ENCODE results near the gene GPR137. TPM values are rescaled to one million over a fixed set of nuclear protein-coding genes. Genes with fewer than 3 reads are reported as not detected.

GPR137 gene
- total and polyA plus RNA-seq, 4 donors, result 6.7 to 22.2 (median 9.0) TPM

DNA sequence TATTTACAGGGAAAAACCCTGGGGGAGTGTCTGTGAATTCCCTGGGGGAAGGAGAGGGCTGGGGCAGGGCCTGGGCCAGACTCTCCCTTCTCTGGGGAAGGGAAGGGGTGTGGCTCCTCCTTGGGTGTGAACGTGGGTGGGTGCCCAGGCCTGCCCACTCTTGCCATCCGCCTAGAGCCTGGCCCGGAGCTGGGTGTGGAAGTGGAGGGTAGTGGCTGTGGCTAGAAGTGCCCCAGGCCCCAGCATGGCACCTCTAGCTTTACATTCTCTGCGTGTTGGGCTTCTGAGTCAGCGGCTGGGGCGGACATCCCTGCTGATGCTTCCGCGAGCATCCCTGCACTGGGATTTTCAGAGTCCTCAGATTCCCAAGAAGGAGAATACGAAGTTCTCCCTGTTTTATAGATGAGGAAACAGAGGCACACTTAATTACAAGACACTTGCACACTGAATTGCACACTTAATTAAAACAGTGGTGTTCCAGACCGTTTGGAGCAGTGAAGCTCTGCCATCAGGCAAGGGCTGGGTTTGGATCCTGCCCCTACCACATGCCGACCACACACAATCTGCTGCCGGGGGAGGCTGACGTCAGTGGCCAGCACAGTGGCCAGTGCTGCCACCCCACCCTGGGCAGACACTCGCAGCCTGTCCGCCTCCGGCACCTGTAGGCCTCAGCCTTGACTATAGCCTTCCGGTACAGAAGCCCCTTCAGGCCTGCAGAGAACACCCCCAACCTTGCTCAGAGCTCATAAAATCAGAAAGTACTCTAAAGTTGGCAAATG lies 8.8 kb upstream of the GPR137 start (continued):
- TF ChIP-seq, protein P1, sequence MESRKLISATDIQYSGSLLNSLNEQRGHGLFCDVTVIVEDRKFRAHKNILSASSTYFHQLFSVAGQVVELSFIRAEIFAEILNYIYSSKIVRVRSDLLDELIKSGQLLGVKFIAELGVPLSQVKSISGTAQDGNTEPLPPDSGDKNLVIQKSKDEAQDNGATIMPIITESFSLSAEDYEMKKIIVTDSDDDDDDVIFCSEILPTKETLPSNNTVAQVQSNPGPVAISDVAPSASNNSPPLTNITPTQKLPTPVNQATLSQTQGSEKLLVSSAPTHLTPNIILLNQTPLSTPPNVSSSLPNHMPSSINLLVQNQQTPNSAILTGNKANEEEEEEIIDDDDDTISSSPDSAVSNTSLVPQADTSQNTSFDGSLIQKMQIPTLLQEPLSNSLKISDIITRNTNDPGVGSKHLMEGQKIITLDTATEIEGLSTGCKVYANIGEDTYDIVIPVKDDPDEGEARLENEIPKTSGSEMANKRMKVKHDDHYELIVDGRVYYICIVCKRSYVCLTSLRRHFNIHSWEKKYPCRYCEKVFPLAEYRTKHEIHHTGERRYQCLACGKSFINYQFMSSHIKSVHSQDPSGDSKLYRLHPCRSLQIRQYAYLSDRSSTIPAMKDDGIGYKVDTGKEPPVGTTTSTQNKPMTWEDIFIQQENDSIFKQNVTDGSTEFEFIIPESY (IDR thresholded peaks at IDR 0.05), result no peak

DNA sequence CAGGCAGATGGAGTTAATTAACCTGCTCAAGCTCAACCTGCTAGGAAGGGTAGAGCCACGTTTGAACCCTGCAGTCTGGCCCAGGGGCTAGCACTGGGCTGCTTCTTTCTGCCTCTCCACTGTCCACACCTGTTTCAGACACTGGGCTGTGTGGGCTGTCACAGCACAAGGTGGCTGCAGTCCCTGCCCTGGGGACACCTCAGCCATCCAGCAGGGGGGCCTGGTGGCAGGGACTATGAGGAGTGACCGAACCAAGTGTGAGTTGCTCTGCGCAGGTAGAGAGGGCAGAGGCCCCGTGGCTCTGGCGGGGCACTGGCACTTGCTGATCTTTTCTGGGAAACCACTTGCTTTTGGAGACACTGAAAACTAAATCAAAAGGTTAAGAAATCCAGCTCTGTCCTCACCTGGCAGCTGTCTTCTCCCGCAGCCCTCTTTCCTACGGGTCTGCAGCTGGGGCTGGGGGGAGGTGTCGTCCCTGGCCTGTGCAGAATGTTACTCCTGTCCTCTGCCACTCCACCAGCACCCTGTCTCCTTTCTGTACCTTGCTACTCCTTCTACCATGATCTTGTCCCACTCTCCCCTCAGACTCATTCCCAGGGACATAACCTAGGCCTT lies 7.0 kb upstream of the GPR137 start:
- TF ChIP-seq, protein P2, sequence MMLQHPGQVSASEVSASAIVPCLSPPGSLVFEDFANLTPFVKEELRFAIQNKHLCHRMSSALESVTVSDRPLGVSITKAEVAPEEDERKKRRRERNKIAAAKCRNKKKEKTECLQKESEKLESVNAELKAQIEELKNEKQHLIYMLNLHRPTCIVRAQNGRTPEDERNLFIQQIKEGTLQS (IDR thresholded peaks at IDR 0.05), result no peak
- TF ChIP-seq TAF1 (conservative IDR thresholded peaks at IDR 0.05) (no peak), JUND (IDR thresholded peaks at IDR 0.05) (no peak), YY1 (IDR thresholded peaks at IDR 0.05) (no peak), RAD21 (IDR thresholded peaks at IDR 0.05) (no peak), GABPA (IDR thresholded peaks at IDR 0.05 in 1 of 2, conservative IDR thresholded peaks at IDR 0.05 in 1 of 2) (no peak)
- TF ChIP-seq, protein P1 (IDR thresholded peaks at IDR 0.05), result no peak
- Histone ChIP-seq H3K9ac (ENCODE audit: low read depth in 1 of 2, low read length in 2 of 2) (no peak overlapping the region), H3K4me1 (ENCODE audit: control insufficient read depth in 4 of 4, insufficient read depth in 4 of 4, low read length in 3 of 4) (peaks cover 3 to 11% (median 6%) of the 10 kb centered on the region in 4 donors), H3K27ac (ENCODE audit: low read depth in 1 of 2, low read length in 2 of 2) (no peak overlapping the region), H3K36me3 (ENCODE audit: control insufficient read depth in 4 of 4, insufficient read depth in 3 of 4, low read depth in 1 of 4, low read length in 3 of 4) (peaks cover 0 to 21% (median 9%) of the 10 kb centered on the region in 4 donors), H3K27me3 (ENCODE audit: control insufficient read depth in 4 of 4, insufficient read depth in 4 of 4, low read length in 3 of 4) (no peaks in the 10 kb centered on the region), H3K9me3 (ENCODE audit: control insufficient read depth in 4 of 4, low read length in 3 of 4) (no peaks in the 10 kb centered on the region), H3K4me3 (ENCODE audit: low read depth in 1 of 3, low read length in 3 of 3) (no peak overlapping the region)
- DNase-seq (ENCODE audit: low spot score), result no peak
- WGBS, result 91% methylated on average over 8 of the region's 8 CpGs

DNA sequence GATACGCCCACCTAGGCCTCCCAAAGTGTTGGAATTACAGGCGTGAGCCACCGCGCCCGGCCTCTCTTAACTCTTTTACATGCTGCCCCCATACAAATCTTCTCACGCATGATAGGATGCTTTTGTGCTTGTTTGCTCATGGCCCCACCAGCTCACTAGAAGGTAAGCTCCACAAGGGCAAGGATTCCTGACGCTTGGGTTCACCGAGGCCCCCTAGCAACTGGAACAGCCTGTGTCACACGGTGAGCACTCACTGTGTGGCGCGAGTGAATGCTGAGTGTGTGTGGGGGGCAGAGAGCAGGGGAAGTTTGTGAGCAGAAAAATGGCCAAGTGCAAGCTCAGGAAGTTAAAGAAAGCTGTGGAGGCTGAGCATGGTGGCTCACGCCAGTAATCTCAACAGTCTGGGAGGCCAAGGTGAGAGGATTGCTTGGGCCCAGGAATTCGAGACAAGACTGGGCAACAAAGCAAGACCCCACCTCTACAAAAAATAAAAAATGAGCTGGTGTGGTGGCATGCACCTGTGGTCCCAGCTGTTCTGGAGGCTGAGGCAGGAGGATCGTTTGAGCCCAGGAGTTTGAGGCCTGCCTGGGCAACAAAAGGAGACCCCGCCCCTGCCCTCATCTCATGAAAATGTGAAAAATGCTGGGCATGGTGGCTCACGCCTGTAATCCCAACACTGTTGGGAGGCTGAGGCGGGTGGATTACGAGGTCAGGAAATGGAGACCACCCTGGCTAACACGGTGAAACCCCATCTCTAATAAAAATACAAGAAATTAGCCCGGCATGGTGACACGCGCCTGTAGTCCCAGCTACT lies 3.5 kb upstream of the GPR137 start:
- no peak for DNase-seq (ENCODE audit: low spot score)
- peaks cover 2 to 26% (median 23%) of the 10 kb centered on the region in 4 donors for H3K4me1 ChIP-seq (ENCODE audit: control insufficient read depth in 4 of 4, insufficient read depth in 4 of 4, low read length in 3 of 4)
- H3K9me3 ChIP-seq (ENCODE audit: control insufficient read depth in 4 of 4, low read length in 3 of 4), result no peaks in the 10 kb centered on the region
- H3K27ac ChIP-seq (ENCODE audit: low read depth in 1 of 2, low read length in 2 of 2), result no peak overlapping the region
- no peak overlapping the region for H3K4me3 ChIP-seq (ENCODE audit: low read depth in 1 of 3, low read length in 3 of 3)
- peaks cover 0 to 12% (median 6%) of the 10 kb centered on the region in 4 donors for H3K36me3 ChIP-seq (ENCODE audit: control insufficient read depth in 4 of 4, insufficient read depth in 3 of 4, low read depth in 1 of 4, low read length in 3 of 4)
- H3K27me3 ChIP-seq (ENCODE audit: control insufficient read depth in 4 of 4, insufficient read depth in 4 of 4, low read length in 3 of 4), result no peaks in the 10 kb centered on the region
- WGBS, result 97% methylated on average over 22 of the region's 22 CpGs
- H3K9ac ChIP-seq (ENCODE audit: low read depth in 1 of 2, low read length in 2 of 2), result no peak overlapping the region
- TF ChIP-seq FOXA2 (IDR thresholded peaks at IDR 0.05) (no peak), TAF1 (conservative IDR thresholded peaks at IDR 0.05) (no peak), SP1 (IDR thresholded peaks at IDR 0.05) (no peak), HNF4G (IDR thresholded peaks at IDR 0.05) (no peak), HNF4A (conservative IDR thresholded peaks at IDR 0.05) (no peak), GABPA (IDR thresholded peaks at IDR 0.05 in 1 of 2, conservative IDR thresholded peaks at IDR 0.05 in 1 of 2) (no peak), NR2F2 (IDR thresholded peaks at IDR 0.05) (no peak), JUND (IDR thresholded peaks at IDR 0.05) (no peak), RXRA (IDR thresholded peaks at IDR 0.05) (no peak)
- TF ChIP-seq, protein P3, sequence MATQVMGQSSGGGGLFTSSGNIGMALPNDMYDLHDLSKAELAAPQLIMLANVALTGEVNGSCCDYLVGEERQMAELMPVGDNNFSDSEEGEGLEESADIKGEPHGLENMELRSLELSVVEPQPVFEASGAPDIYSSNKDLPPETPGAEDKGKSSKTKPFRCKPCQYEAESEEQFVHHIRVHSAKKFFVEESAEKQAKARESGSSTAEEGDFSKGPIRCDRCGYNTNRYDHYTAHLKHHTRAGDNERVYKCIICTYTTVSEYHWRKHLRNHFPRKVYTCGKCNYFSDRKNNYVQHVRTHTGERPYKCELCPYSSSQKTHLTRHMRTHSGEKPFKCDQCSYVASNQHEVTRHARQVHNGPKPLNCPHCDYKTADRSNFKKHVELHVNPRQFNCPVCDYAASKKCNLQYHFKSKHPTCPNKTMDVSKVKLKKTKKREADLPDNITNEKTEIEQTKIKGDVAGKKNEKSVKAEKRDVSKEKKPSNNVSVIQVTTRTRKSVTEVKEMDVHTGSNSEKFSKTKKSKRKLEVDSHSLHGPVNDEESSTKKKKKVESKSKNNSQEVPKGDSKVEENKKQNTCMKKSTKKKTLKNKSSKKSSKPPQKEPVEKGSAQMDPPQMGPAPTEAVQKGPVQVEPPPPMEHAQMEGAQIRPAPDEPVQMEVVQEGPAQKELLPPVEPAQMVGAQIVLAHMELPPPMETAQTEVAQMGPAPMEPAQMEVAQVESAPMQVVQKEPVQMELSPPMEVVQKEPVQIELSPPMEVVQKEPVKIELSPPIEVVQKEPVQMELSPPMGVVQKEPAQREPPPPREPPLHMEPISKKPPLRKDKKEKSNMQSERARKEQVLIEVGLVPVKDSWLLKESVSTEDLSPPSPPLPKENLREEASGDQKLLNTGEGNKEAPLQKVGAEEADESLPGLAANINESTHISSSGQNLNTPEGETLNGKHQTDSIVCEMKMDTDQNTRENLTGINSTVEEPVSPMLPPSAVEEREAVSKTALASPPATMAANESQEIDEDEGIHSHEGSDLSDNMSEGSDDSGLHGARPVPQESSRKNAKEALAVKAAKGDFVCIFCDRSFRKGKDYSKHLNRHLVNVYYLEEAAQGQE (IDR thresholded peaks at IDR 0.05), result no peak
- TF ChIP-seq, protein P4, sequence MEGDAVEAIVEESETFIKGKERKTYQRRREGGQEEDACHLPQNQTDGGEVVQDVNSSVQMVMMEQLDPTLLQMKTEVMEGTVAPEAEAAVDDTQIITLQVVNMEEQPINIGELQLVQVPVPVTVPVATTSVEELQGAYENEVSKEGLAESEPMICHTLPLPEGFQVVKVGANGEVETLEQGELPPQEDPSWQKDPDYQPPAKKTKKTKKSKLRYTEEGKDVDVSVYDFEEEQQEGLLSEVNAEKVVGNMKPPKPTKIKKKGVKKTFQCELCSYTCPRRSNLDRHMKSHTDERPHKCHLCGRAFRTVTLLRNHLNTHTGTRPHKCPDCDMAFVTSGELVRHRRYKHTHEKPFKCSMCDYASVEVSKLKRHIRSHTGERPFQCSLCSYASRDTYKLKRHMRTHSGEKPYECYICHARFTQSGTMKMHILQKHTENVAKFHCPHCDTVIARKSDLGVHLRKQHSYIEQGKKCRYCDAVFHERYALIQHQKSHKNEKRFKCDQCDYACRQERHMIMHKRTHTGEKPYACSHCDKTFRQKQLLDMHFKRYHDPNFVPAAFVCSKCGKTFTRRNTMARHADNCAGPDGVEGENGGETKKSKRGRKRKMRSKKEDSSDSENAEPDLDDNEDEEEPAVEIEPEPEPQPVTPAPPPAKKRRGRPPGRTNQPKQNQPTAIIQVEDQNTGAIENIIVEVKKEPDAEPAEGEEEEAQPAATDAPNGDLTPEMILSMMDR (IDR thresholded peaks at IDR 0.05; ENCODE audit: low read depth, low read length, missing input control), result no peak
